H1 (cell line): Measurements from ENCODE around the gene CASK. TPM values are rescaled to one million over a fixed set of nuclear protein-coding genes. Genes with fewer than 3 reads are reported as not detected.
A peak's percentile ranks its signal among the peaks of the same experiment; 100 is the strongest.

Source experiments
- CTCF ChIA-PET: fragments of 300-600 bp; sonication (Branson Sonifier 250); formaldehyde crosslinking; loops from one replicate; lab custom pipeline; 2021; ENCODE audit not compliant: partially characterized antibody; lab: Charles Lee
- POLR2A ChIA-PET: fragments of 300-600 bp; sonication (Branson Sonifier 250); formaldehyde crosslinking; loops from one replicate; lab custom pipeline; 2021; ENCODE audit warnings: inconsistent platforms; ENCODE audit not compliant: partially characterized antibody; lab: Charles Lee
- DNase-seq, 2 experiments: peaks; one replicate each; pipeline versions ENCODE4 v3.0.0 to v3.0.0-alpha.2; 2010 to 2022; ENCODE audit warnings: low spot score in 2 of 2, low read depth in 1 of 2, mixed read lengths in 1 of 2
- FAIRE-seq: peaks from 2 replicates; lab custom pipeline; 2011; peaks lifted over from hg19 to GRCh38; lab: Jason Lieb, UNC
- H2AFZ ChIP-seq: 2 replicates; pipeline ENCODE4 v1.8.1; 2012; ENCODE audit warnings: low read length, inconsistent platforms
- H2AK5ac ChIP-seq: 2 replicates; pipeline ENCODE4 v1.6.1; 2013; ENCODE audit warnings: low read depth, low read length
- H2BK120ac ChIP-seq: replicated peaks from 2 replicates; pipeline ENCODE3; 2013; ENCODE audit warnings: low read depth, low read length, inconsistent platforms
- H2BK12ac ChIP-seq: 2 replicates; pipeline ENCODE4 v1.6.1; 2013; ENCODE audit warnings: low read depth, low read length
- H2BK15ac ChIP-seq: 2 replicates; pipeline ENCODE4 v1.6.1; 2013; ENCODE audit warnings: low read length
- H2BK20ac ChIP-seq: 2 replicates; pipeline ENCODE4 v1.6.1; 2013; ENCODE audit warnings: low read length
- H2BK5ac ChIP-seq: 2 replicates; pipeline ENCODE4 v1.6.1; 2013; ENCODE audit warnings: low read depth, low read length
- H3K14ac ChIP-seq: 2 replicates; pipeline ENCODE4 v1.6.1; 2013; ENCODE audit warnings: inconsistent platforms; ENCODE audit not compliant: insufficient read length
- H3K18ac ChIP-seq: 2 replicates; pipeline ENCODE4 v1.6.1; 2013; ENCODE audit warnings: low read length; ENCODE audit errors: extremely low read depth
- H3K23ac ChIP-seq: 2 replicates; pipeline ENCODE4 v1.6.1; 2013; ENCODE audit warnings: inconsistent platforms; ENCODE audit not compliant: insufficient read length
- H3K23me2 ChIP-seq: 2 replicates; pipeline ENCODE4 v1.6.1; 2013; ENCODE audit warnings: low read depth, low read length
- H3K27ac ChIP-seq: 2 replicates; pipeline ENCODE4 v1.6.1; 2011; ENCODE audit warnings: low read depth, low read length, inconsistent platforms
- H3K27me3 ChIP-seq, 4 experiments: replicated peaks in 1 of 4; 1 replicate in 1 of 4; 2 replicates in 3 of 4; pipeline versions ENCODE4 v1.6.1 to v1.8.1; 2011 to 2013; ENCODE audit warnings: low read length in 3 of 4, mild to moderate bottlenecking in 3 of 4, inconsistent platforms in 2 of 4, mixed read lengths in 2 of 4, moderate library complexity in 1 of 4; ENCODE audit not compliant: control insufficient read depth in 3 of 4, insufficient read depth in 3 of 4; ENCODE audit errors: extremely low read depth in 1 of 4
- H3K36me3 ChIP-seq, 4 experiments: 2 replicates each; pipeline versions ENCODE4 v1.6.1 to v1.8.1; 2011 to 2013; ENCODE audit warnings: mild to moderate bottlenecking in 4 of 4, low read length in 3 of 4, moderate library complexity in 2 of 4, control low read depth in 1 of 4, inconsistent platforms in 1 of 4; ENCODE audit not compliant: insufficient read depth in 4 of 4, control insufficient read depth in 2 of 4
- H3K4ac ChIP-seq: replicated peaks from 2 replicates; pipeline ENCODE3; 2013; ENCODE audit warnings: low read length, low read depth, mixed read lengths, inconsistent platforms; ENCODE audit not compliant: insufficient read length
- H3K4me1 ChIP-seq, 4 experiments: replicated peaks in 1 of 4; 1 replicate in 1 of 4; 2 replicates in 3 of 4; pipeline versions ENCODE4 v1.6.1 to v1.8.1; 2011 to 2013; ENCODE audit warnings: low read length in 3 of 4, inconsistent platforms in 2 of 4, mixed read lengths in 1 of 4; ENCODE audit not compliant: insufficient read depth in 4 of 4, control insufficient read depth in 3 of 4
- H3K4me2 ChIP-seq, 2 experiments: 2 replicates each; pipeline versions ENCODE4 v1.6.1 to v1.8.1; 2011 to 2013; ENCODE audit warnings: low read depth in 2 of 2, low read length in 2 of 2, control low read depth in 1 of 2, inconsistent platforms in 1 of 2, mild to moderate bottlenecking in 1 of 2; ENCODE audit not compliant: insufficient read depth in 1 of 2
- H3K4me3 ChIP-seq, 4 experiments: fragments of 200-600, 300-600 bp in 1 of 4; sonication (generic), shearing (Covaris generic), sonication (Bioruptor Twin) in 1 of 4; 2 replicates each; pipeline versions ENCODE4 v1.5.1 to v1.8.1; 2011 to 2016; ENCODE audit warnings: low read length in 4 of 4, low read depth in 3 of 4, control low read depth in 2 of 4, inconsistent platforms in 2 of 4, mild to moderate bottlenecking in 2 of 4, mixed read lengths in 1 of 4, moderate library complexity in 1 of 4; ENCODE audit not compliant: insufficient read depth in 2 of 4; ENCODE audit errors: extremely low read depth in 1 of 4
- H3K56ac ChIP-seq: replicated peaks from 2 replicates; pipeline ENCODE3; 2013; ENCODE audit warnings: low read depth, mild to moderate bottlenecking, mixed read lengths, low read length, inconsistent platforms; ENCODE audit not compliant: insufficient read length
- H3K79me1 ChIP-seq: 2 replicates; pipeline ENCODE4 v1.6.1; 2013; ENCODE audit warnings: low read depth, low read length, control low read depth
- H3K79me2 ChIP-seq, 2 experiments: 2 replicates each; pipeline versions ENCODE4 v1.6.1 to v1.8.1; 2012 to 2013; ENCODE audit warnings: low read length in 2 of 2, mild to moderate bottlenecking in 2 of 2, inconsistent platforms in 1 of 2; ENCODE audit not compliant: insufficient read depth in 2 of 2, control insufficient read depth in 1 of 2
- H3K9ac ChIP-seq, 4 experiments: replicated peaks in 1 of 4; 1 replicate in 1 of 4; 2 replicates in 3 of 4; pipeline versions ENCODE4 v1.6.1 to v1.8.1; 2011 to 2013; ENCODE audit warnings: low read depth in 3 of 4, low read length in 3 of 4, control low read depth in 2 of 4, mild to moderate bottlenecking in 2 of 4, moderate library complexity in 2 of 4, inconsistent platforms in 1 of 4; ENCODE audit errors: extremely low read depth in 1 of 4
- H3K9me3 ChIP-seq, 2 experiments: 2 replicates each; pipeline versions ENCODE4 v1.6.1 to v1.8.1; 2012 to 2013; ENCODE audit warnings: mild to moderate bottlenecking in 2 of 2, moderate library complexity in 2 of 2, control low read depth in 1 of 2, inconsistent platforms in 1 of 2, low read depth in 1 of 2, low read length in 1 of 2, mixed read lengths in 1 of 2; ENCODE audit not compliant: insufficient read depth in 2 of 2
- H4K20me1 ChIP-seq, 2 experiments: replicated peaks in 1 of 2; 2 replicates each; pipeline versions ENCODE3 to v1.8.1; 2011 to 2013; ENCODE audit warnings: inconsistent platforms in 2 of 2, low read length in 2 of 2, mild to moderate bottlenecking in 1 of 2; ENCODE audit not compliant: insufficient read depth in 2 of 2, control insufficient read depth in 1 of 2
- H4K5ac ChIP-seq: 2 replicates; pipeline ENCODE4 v1.6.1; 2013; ENCODE audit warnings: low read length, low read depth, mixed read lengths, inconsistent platforms; ENCODE audit not compliant: insufficient read length
- H4K8ac ChIP-seq: 2 replicates; pipeline ENCODE4 v1.8.0; 2013; ENCODE audit warnings: mild to moderate bottlenecking, moderate library complexity, low read length, inconsistent platforms; ENCODE audit not compliant: insufficient read depth; ENCODE audit errors: extremely low read depth
- H4K91ac ChIP-seq: replicated peaks from 2 replicates; pipeline ENCODE3; 2013; ENCODE audit warnings: low read length, mixed read lengths, inconsistent platforms; ENCODE audit not compliant: insufficient read length
- KDM1A ChIP-seq: fragments of 200-600, 300-600 bp; sonication (generic); IDR thresholded peaks from 2 replicates; pipeline ENCODE4 v1.7.1; 2016; ENCODE audit warnings: mild to moderate bottlenecking, low read length, borderline replicate concordance
- KDM4A ChIP-seq: IDR thresholded peaks from one replicate; pipeline ENCODE4 v1.7.1; 2012; ENCODE audit warnings: low read depth, mild to moderate bottlenecking, moderate library complexity, low read length, inconsistent platforms; ENCODE audit not compliant: severe bottlenecking
- NANOG ChIP-seq: IDR thresholded peaks from 2 replicates; pipeline ENCODE4 v1.6.1; 2011; ENCODE audit warnings: low read length, low read depth, mild to moderate bottlenecking, inconsistent platforms; ENCODE audit not compliant: insufficient read depth, poor library complexity, severe bottlenecking
- PHF8 ChIP-seq: fragments of 200-600 bp; sonication (generic); conservative IDR thresholded peaks from 2 replicates; pipeline ENCODE4 v1.7.1; 2012; ENCODE audit warnings: low read depth, mild to moderate bottlenecking, inconsistent platforms, low read length, moderate library complexity
- RAD21 ChIP-seq, 2 experiments: IDR thresholded peaks in 1 of 2; conservative IDR thresholded peaks in 1 of 2; 2 replicates each; pipeline ENCODE4 v1.6.1; 2011; ENCODE audit warnings: low read depth in 2 of 2, low read length in 2 of 2, improper control_type of control experiment in 1 of 2, inconsistent platforms in 1 of 2, mild to moderate bottlenecking in 1 of 2, moderate library complexity in 1 of 2
- SP2 ChIP-seq: IDR thresholded peaks from 2 replicates; pipeline ENCODE4 v1.6.1; 2012; ENCODE audit warnings: mild to moderate bottlenecking, low read length, inconsistent platforms
- TAF7 ChIP-seq: optimal IDR thresholded peaks from 2 replicates; pipeline ENCODE3; 2011; ENCODE audit warnings: low read depth, mild to moderate bottlenecking, inconsistent platforms, low read length, moderate library complexity, borderline replicate concordance
- WGBS, 2 experiments: shearing (Covaris generic) in 1 of 2; methylation state at CpG; one replicate each; pipeline versions ENCODE4 v1.1.6 to v1.1.7; 2013 to 2015; ENCODE audit warnings: low lambda C conversion rate in 2 of 2, mixed read lengths in 2 of 2, inconsistent platforms in 1 of 2, low coverage in 1 of 2, missing lambda C conversion rate in 1 of 2; ENCODE audit not compliant: insufficient replicate concordance in 2 of 2, insufficient coverage in 1 of 2, insufficient read length in 1 of 2; ENCODE audit errors: extremely low coverage in 1 of 2, missing lambda C conversion rate in 1 of 2; 5-methylcytosine and 5-hydroxymethylcytosine counted together
- polyA plus RNA-seq, 7 experiments: library from polyadenylated mRNA; depleted of rRNA in 3 of 7; stranded (reverse) in 5 of 7; unstranded in 2 of 7; fragments of >200 nt in 5 of 7; fragments of 200-250 nt in 2 of 7; gene quantifications; 1 replicate in 5 of 7; 2 replicates in 1 of 7; 4 replicates in 1 of 7; pipeline versions ENCODE4 v1.2.1 to v1.2.3, GENCODE V29; 2011 to 2013; ENCODE audit warnings: missing spikeins in 2 of 7, mixed read lengths in 2 of 7
- total RNA-seq: library from RNA; stranded (reverse); fragmentation: NEBNext Ultra II Directional; extraction: Animal tissue kit (Norgen Biotek cat#: 25700); gene quantifications from 2 replicates; pipeline ENCODE4 v1.2.1, GENCODE V29; 2021

Gene CASK
- total and polyA plus RNA-seq, 2 of the 8 experiments (the other 6 are each of a cell fraction or from before 2014, with no cell fraction given), result 21.6 to 55.1 TPM

DNA sequence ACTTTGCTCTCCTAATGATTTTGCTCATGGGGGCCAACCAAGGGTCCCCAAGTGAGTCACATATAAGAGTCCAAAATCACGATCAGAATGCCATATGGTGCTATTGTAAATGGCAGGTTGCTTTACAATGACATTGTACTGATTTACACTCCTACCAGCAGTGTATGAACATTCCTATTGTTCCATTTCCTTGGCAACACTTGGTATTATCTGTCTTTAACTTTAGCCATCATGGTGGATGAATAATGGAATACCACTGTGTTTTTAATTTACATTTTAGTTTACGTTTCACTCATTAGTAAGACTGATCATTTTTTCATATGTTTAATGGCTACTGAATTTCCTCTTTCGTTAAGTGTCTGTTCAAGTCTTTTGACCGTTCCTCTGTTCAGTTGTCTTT lies 379.7 kb downstream of the CASK start:
- H2BK12ac ChIP-seq, result no peak overlapping the region
- DNase-seq (no peak), FAIRE-seq (peak; percentile 78)
- H4K20me1 ChIP-seq, result no peaks in the 10 kb centered on the region
- H2AK5ac ChIP-seq, result no peak overlapping the region
- H3K36me3 ChIP-seq, result no peaks in the 10 kb centered on the region; a peak in 1 of 8 replicates
- no peaks in the 10 kb centered on the region for H3K9me3 ChIP-seq
- H3K4ac ChIP-seq, result no peak overlapping the region
- H3K56ac ChIP-seq, result no peak overlapping the region
- no peak overlapping the region for H3K4me3 ChIP-seq
- H3K27me3 ChIP-seq, result no peaks in the 10 kb centered on the region
- H2BK5ac ChIP-seq, result no peak overlapping the region
- no peaks in the 10 kb centered on the region for H3K79me2 ChIP-seq
- no peak overlapping the region for H2BK20ac ChIP-seq
- H3K18ac ChIP-seq, result no peak overlapping the region
- no peak overlapping the region for H3K23ac ChIP-seq
- H3K27ac ChIP-seq, result no peak overlapping the region
- WGBS, 2 experiments, result 91% methylated on average over 4 of the region's 4 CpGs; no CpG with 5 or more reads in 1 of the 2 experiments
- H3K14ac ChIP-seq, result no peak overlapping the region
- H4K5ac ChIP-seq, result no peak overlapping the region
- no peak overlapping the region for H4K91ac ChIP-seq
- POLR2A ChIA-PET, result no interaction called here
- H3K4me2 ChIP-seq, result no peak overlapping the region
- H3K4me1 ChIP-seq, result no peaks in the 10 kb centered on the region
- TF ChIP-seq RAD21 (IDR thresholded peaks at IDR 0.05 in 1 of 2, conservative IDR thresholded peaks at IDR 0.05 in 1 of 2; ENCODE audit: low read depth in 2 of 2, low read length in 2 of 2) (no peak), KDM1A (no peak), NANOG (no peak), KDM4A (no peak), PHF8 (no peak), TAF7 (no peak), SP2 (no peak)
- CTCF ChIA-PET, result no interaction called here
- no peaks in the 10 kb centered on the region for H3K79me1 ChIP-seq
- no peaks in the 10 kb centered on the region for H3K23me2 ChIP-seq
- H2AFZ ChIP-seq, result no peak overlapping the region
- H2BK120ac ChIP-seq, result no peak overlapping the region
- no peak overlapping the region for H4K8ac ChIP-seq
- H2BK15ac ChIP-seq, result no peak overlapping the region
- no peak overlapping the region for H3K9ac ChIP-seq
